ENCODE data around the gene FKBP8.

Gene FKBP8

DNA sequence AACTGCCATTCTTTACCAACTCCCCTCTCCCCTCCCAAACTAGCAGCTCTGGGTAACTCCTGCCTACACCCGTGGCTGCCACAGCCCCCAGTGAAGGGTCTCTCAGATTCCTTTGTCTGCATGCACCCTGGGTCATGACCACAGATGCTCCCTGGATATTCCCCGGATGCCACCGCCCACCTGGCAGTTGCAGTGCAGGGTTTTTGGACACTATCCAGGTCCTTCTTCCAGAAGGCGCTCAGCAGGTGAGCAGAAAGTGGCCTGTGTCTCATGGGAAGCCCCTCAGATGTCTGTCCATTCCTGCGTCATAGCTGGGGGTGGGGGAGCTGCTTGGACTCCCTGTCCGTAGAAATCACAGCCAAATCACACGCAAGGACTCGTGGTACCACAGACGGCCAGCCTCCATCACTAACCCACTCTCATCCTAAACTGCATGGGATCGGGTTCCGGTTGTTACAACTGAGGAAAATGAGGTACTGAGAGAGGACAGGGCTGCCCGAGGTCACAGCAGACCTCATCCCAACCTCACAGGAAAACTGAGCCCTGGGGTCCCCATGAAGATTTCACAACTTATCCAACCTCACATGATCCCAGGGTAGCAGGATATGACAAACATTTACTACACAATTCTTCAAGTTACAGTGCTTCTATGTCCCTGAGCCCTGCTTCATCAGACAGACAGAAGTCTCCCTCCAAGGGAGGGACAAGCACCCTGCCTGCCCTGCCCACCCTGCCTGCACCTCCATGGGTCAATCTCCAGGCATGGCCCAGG is 60.1 kb downstream of the FKBP8 start:
- no peak overlapping the region for H2BK120ac ChIP-seq (ENCODE audit: low read depth, low read length)

More for the DNA sequence above, 60.1 kb downstream of the FKBP8 start:
- Histone ChIP-seq H2BK15ac (replicated peaks; ENCODE audit: low read depth) (no peak overlapping the region), H2BK5ac (ENCODE audit: low read length) (no peak overlapping the region), H4K5ac (ENCODE audit: low read length) (no peak overlapping the region), H3K27ac (ENCODE audit: low read depth, low read length) (no peak overlapping the region), H3K23ac (ENCODE audit: low read length) (no peak overlapping the region), H3K79me2 (ENCODE audit: control insufficient read depth, insufficient read depth, low read length) (peaks cover 11% of the 10 kb centered on the region), H3K4me2 (ENCODE audit: low read length) (no peak overlapping the region), H4K8ac (ENCODE audit: low read depth, low read length) (no peak overlapping the region), H3K4ac (ENCODE audit: low read depth, low read length) (no peak overlapping the region), H3K56ac (ENCODE audit: low read length) (no peak overlapping the region), H3K18ac (ENCODE audit: low read length) (no peak overlapping the region), H3K27me3 (ENCODE audit: insufficient read depth, low read length, poor library complexity) (no peaks in the 10 kb centered on the region), H3K4me1 (ENCODE audit: control insufficient read depth, low read depth, low read length) (no peaks in the 10 kb centered on the region), H2AK5ac (ENCODE audit: low read length) (no peak overlapping the region), H3K79me1 (ENCODE audit: low read length) (peaks cover 31% of the 10 kb centered on the region), H3K9ac (ENCODE audit: low read length) (no peak overlapping the region), H3K4me3 (ENCODE audit: low read length) (no peak overlapping the region), H3K36me3 (ENCODE audit: control insufficient read depth, insufficient read depth, low read length) (no peaks in the 10 kb centered on the region)
- WGBS (ENCODE audit: extremely low coverage, insufficient coverage, low lambda C conversion rate): no CpG with 5 or more reads among the region's 12 CpGs
- DNase-seq: no peak

Measured in mesendoderm (in vitro differentiated cells).